HG03439 (cell line): Measurements from ENCODE around the gene SEMA3B.
A peak's percentile ranks its signal among the peaks of the same experiment; 100 is the strongest.
"Not testable (repeated sequence)": the region's sequence is repeated elsewhere in the genome, so short reads cannot be mapped to it uniquely, and the experiment has no call there.

Source experiments
- ATAC-seq: cut with Tn5 transposase; IDR thresholded peaks from one replicate; pipeline ENCODE4 v1.9.1; 2021; ENCODE audit warnings: mild to moderate bottlenecking, moderate library complexity; ENCODE audit not compliant: unreplicated experiment

SEMA3B gene

GRCh38 chr3:50258029-50258680, 10.8 kb upstream of the SEMA3B start:
- no peak for ATAC-seq

DNA sequence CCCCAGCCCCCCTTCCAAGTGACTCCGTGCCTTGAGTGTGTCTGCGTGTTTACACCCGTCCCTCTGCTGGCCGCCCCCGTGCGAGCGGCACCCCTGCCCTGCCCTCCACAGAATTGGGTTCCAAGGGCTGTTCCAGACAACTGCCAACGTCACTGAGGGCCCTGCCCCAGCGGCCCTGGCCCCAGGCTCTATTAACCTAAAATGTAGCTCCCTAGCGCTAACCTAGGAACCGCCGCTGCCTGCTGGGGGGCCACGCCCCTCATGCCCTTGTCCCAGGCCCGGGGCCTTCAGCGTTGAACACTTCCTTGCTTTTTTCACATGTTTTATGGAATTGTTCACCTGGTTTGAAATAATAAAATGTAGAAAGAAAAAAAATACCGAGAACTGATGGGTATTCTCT, 10.0 kb upstream of the SEMA3B start:
- no peak for ATAC-seq

DNA sequence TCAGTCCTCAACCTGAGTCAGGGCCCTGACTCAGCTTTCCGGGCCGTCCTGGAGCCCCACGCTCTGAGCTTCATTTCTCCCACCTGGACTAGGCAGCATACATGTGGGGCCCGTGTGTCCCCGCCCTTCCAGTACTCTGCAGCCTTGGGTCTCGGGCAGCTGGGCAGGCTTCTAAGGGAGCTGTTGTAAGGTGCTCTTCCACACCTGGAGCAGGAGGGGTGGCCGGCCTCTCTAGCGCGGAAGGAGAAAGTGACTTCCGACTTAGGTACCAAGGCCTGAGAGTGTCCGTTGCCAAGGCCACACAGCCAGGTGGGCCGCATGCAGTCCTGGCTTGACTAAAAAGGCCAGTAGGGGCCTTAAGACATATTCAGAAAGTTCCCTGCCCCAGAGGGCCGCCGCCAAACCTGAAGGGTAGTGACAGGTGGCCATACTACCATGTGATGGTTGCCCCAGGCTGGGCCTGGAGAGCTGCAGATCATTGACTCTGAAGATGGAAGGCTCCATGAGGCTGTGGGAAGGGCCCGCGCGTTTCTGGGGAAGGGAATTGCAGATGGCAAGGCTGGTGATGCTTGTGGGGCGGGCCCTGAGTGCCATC, 9.4 kb upstream of the SEMA3B start:
- peak; percentile 23 for ATAC-seq

GRCh38 chr3:50260027-50260941, 8.7 kb upstream of the SEMA3B start:
- peak; percentile 78 for ATAC-seq

DNA sequence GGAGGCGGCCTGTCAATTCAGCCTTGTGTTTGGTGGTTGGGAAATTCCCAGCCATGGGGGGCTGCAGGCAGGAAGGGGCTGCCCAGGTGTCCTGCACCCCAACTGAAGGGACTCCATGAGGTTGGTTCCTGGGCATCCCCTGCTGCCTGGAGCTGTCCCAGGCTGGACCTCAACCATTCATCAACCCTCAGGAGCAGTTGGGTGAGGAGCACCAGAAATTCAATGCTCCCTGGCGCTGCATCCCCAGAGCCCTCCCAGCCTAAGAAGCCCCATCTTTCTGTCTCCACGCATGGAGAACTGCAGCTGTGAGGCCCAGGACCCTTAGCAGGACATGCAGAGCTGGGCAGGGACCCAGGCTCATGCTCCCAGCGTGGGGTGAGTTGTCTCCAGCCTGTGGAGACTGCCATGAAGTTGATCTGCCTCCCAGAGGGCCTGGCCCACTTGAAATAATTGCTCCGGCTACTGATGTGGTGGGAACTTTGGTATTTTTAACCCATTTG, 8.0 kb upstream of the SEMA3B start:
- ATAC-seq = no peak

DNA sequence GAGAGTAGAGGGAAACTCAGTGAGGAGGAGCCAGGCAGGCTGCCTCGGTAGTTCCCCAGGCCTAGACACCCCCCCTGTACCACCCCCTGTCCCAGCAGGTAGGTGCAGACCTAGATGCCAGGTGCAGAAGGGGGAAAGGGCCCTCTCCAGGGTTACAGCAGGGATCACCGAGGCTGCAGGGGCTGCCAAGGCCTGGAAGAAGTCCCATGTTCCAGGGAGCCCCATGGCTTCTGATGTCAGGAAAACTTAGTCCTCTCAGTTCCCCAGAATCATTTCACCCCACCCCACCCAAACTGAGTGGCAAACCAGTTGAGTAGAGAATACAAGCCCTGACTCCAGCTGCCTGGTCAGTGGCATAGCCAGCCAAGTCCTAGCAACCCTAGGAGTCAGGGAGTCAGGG, 7.4 kb upstream of the SEMA3B start:
- no peak for ATAC-seq

DNA sequence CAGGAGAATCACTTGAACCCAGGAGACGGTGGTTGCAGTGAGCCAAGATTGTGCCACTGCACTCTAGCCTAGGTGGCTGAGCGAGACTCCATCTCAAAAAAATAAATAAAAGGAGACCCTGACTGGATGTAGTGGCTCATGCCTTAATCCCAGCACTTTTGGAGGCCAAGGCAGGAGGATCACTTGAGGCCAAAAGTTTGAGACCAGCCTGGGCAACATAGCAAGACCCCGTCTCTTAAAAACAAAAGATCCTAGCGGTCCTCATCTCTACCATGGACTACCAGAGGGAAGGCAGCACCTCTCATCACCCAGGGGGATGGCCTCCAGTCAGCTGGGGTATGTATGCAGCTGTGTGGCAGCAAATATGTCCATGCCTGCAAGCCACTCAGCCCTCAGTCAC, 6.7 kb upstream of the SEMA3B start:
- ATAC-seq = not testable (repeated sequence)

DNA sequence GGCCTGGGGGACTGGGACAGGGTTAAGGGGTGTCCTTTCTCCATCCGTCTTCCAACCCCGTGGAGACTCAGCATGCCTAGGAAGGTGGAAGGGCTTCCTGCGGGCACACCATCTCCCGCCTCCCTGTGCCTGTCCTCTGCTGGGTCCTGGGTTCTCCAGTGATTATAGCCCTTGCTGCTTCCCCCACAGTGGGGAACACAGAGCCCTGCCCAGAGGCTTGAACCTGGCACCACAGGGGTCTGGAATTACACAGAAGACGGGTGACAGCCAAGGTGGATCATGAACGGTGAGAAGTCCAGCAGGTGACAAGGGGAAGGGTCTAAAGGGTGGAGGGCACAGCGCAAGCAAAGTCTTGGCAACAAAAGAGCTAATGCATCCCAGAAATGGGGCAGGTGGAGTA, 6.2 kb upstream of the SEMA3B start:
- ATAC-seq = no peak

DNA sequence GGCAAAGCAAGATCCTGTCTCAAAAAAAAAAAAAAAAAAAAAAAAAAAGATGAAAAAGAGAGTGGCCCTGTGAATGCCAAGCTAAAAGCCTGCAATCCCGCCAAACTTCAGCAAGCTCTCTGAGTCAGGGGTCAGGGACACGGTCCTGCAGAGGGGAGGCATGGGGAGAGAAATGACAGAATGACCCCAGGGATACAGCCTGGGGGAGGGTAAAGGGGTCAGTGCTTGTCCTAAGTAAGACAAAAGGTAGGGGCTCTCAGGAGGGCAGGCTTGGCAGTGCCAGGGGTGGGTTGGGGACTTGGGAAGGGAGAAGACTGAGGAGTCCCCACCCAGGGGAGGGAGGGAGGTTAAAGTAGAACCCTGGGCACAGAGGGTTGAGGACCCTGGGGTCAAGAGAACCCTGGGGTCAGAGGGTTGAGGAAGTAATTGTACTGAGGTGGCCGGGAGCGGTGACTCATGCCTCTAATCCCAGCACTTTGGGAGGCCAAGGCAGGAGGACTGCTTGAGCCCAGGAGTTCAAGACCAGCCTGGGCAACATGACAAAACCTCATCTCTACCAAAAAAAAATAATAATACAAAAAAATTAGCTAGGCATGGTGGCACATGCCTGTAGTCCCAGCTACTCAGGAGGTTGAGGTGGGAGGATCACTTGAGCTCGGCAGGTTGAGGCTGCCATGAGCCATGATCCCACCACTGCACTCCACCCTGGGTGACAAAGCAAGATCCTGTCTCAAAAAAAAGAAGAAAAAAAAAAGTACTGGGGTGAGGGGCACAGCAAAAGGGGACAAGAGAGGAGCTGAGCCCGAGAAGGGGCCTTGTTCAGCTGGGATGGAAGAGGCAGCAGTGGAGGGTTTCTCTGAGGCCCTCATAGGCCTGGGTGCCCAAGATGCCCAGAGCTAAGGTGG, 5.2 kb upstream of the SEMA3B start:
- no peak for ATAC-seq

- no peak for ATAC-seq
These were observed 4.5 kb upstream of the SEMA3B start for GRCh38 chr3:50264383-50264963.

DNA sequence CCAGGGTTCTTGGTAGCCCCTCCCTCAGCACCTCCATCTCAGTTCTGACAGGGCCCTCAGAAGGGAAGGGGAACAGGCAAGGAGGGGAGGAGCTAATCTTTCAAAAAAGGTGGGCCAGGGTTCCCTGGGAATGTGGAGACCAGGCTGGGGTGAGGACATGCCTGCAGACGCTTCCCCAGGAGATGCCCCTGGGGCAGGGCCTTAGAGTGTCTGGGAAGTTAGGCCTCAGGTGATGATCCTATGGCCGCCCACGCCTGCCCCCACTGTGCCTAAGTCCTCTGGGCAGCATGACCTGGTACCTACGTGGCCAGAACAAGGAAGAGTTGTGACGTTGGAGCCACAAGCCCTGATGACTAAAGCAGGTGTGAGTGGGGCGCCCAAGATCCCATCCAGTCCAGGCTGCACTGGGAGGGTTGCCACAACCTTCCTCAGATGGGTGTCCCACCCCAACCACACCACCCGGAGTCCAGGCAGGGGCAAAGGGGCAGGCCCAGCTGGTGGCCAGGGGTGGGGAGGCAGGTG, 3.9 kb upstream of the SEMA3B start:
- no peak for ATAC-seq

GRCh38 chr3:50265571-50265970, 3.4 kb upstream of the SEMA3B start:
- no peak for ATAC-seq

GRCh38 chr3:50266017-50266416, 2.9 kb upstream of the SEMA3B start:
- ATAC-seq = no peak

DNA sequence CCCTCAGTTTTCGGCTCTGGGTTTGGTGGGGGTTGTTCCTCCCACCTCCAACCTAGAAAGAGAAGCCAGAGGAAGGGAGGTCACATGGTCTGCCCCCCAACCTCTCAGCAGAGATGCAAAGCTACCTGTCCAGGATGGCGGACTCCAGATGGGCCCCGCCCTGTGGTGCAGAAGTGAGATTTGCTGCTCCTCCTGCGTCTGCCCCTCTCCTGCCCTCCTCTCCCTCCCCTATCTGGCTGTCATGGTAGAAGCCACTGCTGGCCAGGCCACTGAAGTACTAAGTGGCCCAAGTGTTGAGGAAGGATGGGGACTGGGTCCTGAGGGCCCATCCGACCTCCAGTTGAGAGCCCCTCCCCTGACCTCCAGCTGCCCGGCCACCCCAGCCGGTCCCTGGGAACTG, 2.1 kb upstream of the SEMA3B start:
- ATAC-seq = no peak

- no peak for ATAC-seq
These were observed 1.6 kb upstream of the SEMA3B start for GRCh38 chr3:50267280-50267913.

GRCh38 chr3:50268276-50268675, 671 bp upstream of the SEMA3B start:
- no peak for ATAC-seq

DNA sequence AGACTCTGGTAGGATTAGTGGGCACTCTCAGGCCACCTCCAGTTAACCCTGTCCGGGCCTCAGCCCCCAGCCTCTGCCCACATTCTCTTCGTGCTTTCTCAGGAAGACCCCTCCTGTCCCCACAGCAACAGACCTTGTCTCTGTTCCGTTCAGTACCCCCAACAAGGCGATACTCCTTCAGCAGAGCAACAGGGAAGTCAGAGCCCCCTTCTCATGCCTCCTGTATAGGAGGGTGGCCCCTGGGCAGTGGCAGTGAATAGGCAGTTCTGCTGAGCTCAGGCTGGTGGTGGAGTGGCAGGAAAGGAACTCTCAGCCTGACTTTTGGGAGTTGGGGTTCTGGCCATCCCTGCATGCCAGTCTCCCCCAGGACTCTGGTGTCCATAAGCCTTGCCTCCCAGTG, 513 bp downstream of the SEMA3B start:
- no peak for ATAC-seq

DNA sequence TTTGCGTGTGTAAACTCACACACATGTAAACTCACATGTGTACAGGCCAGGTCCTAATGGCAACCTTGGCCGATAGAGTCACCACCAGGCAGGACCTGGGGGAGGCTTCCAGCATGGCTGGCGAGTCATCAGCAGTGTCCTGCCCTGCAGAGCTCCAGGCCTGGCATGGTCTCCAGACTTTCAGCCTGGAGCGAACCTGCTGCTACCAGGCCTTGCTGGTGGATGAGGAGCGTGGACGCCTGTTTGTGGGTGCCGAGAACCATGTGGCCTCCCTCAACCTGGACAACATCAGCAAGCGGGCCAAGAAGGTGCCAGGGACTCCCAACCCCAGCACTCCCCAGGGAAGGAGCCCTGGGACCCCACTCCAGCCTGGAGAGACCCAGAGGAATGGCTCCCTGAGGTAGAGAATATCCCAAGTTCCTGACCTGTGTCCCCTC, 1.0 kb downstream of the SEMA3B start:
- ATAC-seq = no peak

GRCh38 chr3:50270422-50271224, 1.7 kb downstream of the SEMA3B start:
- ATAC-seq = no peak
